Skeletal muscle satellite cell (primary cell): ENCODE data around the gene CACNB4.
"Not testable (repeated sequence)": the region's sequence is repeated elsewhere in the genome, so short reads cannot be mapped to it uniquely, and the experiment has no call there.

Experiments
- H3K27me3 ChIP-seq: 2 replicates; pipeline ENCODE4 v1.7.0; 2013; ENCODE audit warnings: low read length; ENCODE audit not compliant: control insufficient read depth, insufficient read depth
- H3K36me3 ChIP-seq: 2 replicates; pipeline ENCODE4 v1.7.0; 2013; ENCODE audit warnings: mild to moderate bottlenecking, control low read depth, low read length; ENCODE audit not compliant: insufficient read depth
- H3K4me1 ChIP-seq: 2 replicates; pipeline ENCODE4 v1.7.0; 2013; ENCODE audit warnings: low read length; ENCODE audit not compliant: control insufficient read depth, insufficient read depth
- H3K4me2 ChIP-seq: 2 replicates; pipeline ENCODE4 v1.7.0; 2013; ENCODE audit warnings: mild to moderate bottlenecking, low read length
- H3K4me3 ChIP-seq: 2 replicates; pipeline ENCODE4 v1.7.0; 2013; ENCODE audit warnings: low read length
- H3K9ac ChIP-seq: 2 replicates; pipeline ENCODE4 v1.7.0; 2013; ENCODE audit warnings: mild to moderate bottlenecking, low read depth, low read length, moderate library complexity
- H3K9me3 ChIP-seq: replicated peaks from 2 replicates; pipeline ENCODE4 v1.7.0; 2013; ENCODE audit warnings: mild to moderate bottlenecking, control low read depth, low read length

CACNB4 gene

DNA sequence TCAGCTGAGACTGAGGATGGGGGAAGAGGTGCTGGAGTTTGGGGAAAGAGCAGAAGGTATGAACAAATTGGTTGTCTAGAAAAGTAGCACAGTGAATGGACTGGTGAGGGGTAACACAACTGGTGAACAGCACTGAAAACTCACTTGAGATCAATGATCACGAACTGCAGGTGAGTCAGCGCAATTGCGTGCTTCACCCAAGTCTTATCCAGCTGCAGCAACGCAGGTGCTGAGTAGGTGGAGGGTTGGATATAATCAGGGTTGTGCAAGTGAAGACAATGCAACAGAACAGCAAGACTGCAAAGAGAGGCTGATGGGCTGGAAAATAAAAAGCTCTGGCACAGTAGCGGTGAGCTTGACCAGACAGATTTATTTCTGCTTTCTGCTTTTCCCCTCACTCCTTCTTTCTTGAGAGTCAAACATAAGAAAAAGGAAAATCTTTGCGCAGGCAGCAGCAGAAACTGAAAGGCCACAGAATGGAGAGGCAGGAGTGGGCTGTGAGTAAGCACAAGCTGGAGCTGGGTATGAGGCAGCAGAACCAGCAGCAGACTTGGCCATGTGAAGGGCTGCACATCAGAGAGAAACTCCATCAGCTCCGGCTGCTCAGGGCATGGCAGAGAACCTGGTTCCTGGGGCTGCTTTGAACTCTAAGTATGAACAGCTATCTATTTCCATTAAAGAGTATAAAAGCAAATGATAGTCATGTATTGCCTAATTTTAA is 171.2 kb downstream of the CACNB4 start:
- no peaks in the 10 kb centered on the region for H3K9me3 ChIP-seq
- H3K36me3 ChIP-seq: no peaks in the 10 kb centered on the region
- H3K4me3 ChIP-seq: no peak overlapping the region
- no peaks in the 10 kb centered on the region for H3K4me1 ChIP-seq
- H3K9ac ChIP-seq: no peak overlapping the region
- no peak overlapping the region for H3K4me2 ChIP-seq
- H3K27me3 ChIP-seq: peaks cover 14% of the 10 kb centered on the region

DNA sequence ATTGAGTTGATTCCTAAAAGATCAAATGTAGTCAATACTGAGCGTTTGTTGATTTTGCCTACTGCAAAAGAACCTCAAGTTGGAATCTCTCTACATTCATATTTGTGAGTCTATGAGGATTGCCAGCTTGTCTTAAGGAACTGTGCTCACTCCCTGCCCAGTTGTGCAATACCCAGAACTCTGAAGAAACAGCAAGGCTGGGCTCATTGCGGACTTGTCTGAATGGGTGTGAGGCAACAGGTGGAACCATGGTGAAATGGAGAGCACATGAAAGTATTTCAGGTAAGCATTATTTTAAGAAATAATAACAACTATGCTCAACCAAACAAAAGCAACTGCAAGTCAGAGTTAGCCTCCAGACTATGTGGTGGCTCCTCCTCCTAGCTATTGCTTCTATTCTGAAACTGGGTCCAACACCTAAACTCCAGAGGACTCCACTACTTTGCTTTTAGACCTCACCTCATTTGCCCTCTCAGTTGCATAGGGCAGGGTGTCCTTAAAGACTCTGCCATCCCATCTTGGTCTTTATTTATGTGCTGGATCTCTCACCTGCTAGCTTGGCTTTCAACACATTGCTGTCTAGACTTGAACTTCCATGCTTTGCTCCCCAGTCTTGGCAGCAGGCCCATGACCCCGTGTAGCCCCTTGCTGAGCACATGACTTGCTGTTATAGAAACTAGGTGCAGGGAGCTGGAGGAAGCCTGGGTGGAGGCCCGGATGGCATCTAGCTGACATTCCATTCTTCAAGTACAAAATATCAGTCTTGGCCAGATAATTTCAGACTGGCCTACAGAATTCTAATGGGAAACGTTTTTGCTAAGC is 175.8 kb downstream of the CACNB4 start:
- H3K4me1 ChIP-seq: no peaks in the 10 kb centered on the region
- H3K27me3 ChIP-seq: no peaks in the 10 kb centered on the region
- no peak overlapping the region for H3K9ac ChIP-seq
- no peaks in the 10 kb centered on the region for H3K9me3 ChIP-seq
- H3K36me3 ChIP-seq: no peaks in the 10 kb centered on the region
- H3K4me2 ChIP-seq: no peak overlapping the region
- H3K4me3 ChIP-seq: no peak overlapping the region

GRCh38 chr2:151919786-151920185 is 179.1 kb downstream of the CACNB4 start:
- H3K27me3 ChIP-seq: no peaks in the 10 kb centered on the region
- no peaks in the 10 kb centered on the region for H3K4me1 ChIP-seq
- no peaks in the 10 kb centered on the region for H3K36me3 ChIP-seq
- H3K9ac ChIP-seq: no peak overlapping the region
- no peak overlapping the region for H3K4me2 ChIP-seq
- no peaks in the 10 kb centered on the region for H3K9me3 ChIP-seq
- H3K4me3 ChIP-seq: no peak overlapping the region

- no peaks in the 10 kb centered on the region for H3K4me1 ChIP-seq
- no peak overlapping the region for H3K4me3 ChIP-seq
- H3K9ac ChIP-seq: no peak overlapping the region
- H3K36me3 ChIP-seq: no peaks in the 10 kb centered on the region
- no peaks in the 10 kb centered on the region for H3K27me3 ChIP-seq
- H3K4me2 ChIP-seq: no peak overlapping the region
- no peaks in the 10 kb centered on the region for H3K9me3 ChIP-seq
These were observed 180.5 kb downstream of the CACNB4 start for GRCh38 chr2:151918308-151918707.

- Histone ChIP-seq H3K9ac (no peak overlapping the region), H3K4me1 (no peaks in the 10 kb centered on the region)
These were observed 182.2 kb downstream of the CACNB4 start for GRCh38 chr2:151916632-151917031.

DNA sequence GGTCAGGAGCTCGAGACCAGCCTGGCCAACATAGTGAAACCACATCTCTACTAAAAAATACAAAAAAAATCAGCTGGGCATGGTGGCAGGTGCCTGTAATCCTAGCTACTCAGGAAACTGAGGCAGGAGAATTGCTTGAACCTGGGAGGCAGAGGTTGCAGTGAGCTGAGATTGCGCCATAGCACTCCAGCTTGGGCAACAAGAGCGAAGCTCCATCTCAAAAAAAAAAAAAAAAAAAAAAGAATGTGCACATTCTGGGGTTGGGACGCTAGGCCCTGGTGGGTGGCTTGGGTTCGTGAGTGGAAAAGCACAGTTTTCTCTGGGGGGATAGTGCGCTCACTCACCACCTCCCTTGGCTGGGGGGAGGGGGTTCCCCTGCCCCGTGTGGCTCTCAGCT is 183.2 kb downstream of the CACNB4 start:
- H3K9ac ChIP-seq, H3K9me3 ChIP-seq, H3K4me3 ChIP-seq, H3K4me1 ChIP-seq, H3K27me3 ChIP-seq, H3K36me3 ChIP-seq, H3K4me2 ChIP-seq: not testable (repeated sequence)

More at GRCh38 chr2:151916632-151917031, 182.2 kb downstream of the CACNB4 start:
- no peak overlapping the region for H3K4me3 ChIP-seq
- no peaks in the 10 kb centered on the region for H3K36me3 ChIP-seq
- H3K4me2 ChIP-seq: no peak overlapping the region
- H3K27me3 ChIP-seq: no peaks in the 10 kb centered on the region
- no peaks in the 10 kb centered on the region for H3K9me3 ChIP-seq

DNA sequence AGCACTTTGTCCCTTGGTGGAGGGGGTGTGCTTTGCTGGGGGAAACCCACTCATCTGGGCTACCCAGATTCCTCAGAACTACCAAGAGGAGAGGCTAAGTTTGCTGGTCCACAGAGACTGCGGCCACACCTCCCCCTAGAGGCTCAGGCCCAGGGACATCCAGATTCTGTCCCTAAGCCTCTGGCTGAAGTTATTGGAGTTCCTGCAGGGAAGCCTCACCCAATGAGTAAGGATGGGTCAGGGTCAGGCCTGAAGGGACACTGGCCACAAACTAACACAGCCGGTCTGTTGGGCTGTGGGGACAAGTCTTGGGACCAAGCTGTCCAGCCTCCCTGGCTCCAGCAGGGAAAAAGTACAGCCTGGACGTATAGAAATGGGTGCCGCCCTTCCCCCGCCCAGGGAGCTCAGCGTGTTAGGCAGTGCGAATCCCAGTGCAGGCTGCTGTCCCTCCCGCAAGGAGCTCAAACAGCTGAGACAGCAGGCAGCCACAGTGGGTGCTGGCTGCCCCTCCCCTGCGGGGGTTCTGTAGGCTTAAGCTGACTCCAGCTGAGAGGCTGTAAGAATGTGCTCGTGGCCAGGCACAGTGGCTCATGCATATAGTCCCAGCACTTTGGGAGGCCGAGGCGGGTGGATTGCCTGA is 183.7 kb downstream of the CACNB4 start:
- Histone ChIP-seq H3K9me3 (no peaks in the 10 kb centered on the region), H3K27me3 (no peaks in the 10 kb centered on the region), H3K4me1 (no peaks in the 10 kb centered on the region), H3K9ac (no peak overlapping the region), H3K36me3 (no peaks in the 10 kb centered on the region), H3K4me2 (no peak overlapping the region), H3K4me3 (no peak overlapping the region)

DNA sequence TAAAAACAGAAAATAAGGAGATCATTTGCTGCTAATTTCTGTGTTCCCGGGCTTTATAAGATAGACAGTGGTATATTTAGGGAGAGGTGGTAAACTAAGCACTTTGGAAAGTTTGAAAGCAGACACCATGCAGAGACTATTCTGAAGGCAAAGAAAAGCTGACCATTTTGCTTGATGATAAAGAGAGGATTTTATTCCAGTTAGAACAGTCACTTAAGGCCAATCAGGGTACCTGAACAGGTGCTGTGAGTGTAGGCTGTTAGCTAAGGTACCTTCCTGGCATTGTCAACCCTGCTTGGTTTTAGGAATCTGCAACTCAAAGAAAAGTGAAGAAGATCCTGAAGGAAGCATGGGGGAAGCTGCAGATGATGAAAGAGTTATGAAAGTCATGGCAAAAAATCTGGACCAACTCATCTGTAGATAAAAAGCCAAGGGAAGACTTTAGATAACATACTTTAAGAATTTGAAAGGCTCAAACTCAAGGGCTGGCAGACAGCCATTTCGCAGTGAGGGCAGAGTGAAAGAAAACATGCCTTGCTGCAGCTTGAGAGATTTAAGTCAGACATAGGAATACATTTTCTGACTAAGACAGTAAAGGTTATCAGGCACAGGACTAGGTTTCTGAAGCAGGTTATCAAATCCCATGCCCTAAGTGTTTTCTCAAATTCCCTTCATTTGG is 190.5 kb downstream of the CACNB4 start:
- Histone ChIP-seq H3K9ac (no peak overlapping the region), H3K9me3 (no peaks in the 10 kb centered on the region), H3K4me2 (no peak overlapping the region), H3K36me3 (no peaks in the 10 kb centered on the region), H3K4me3 (no peak overlapping the region), H3K4me1 (no peaks in the 10 kb centered on the region), H3K27me3 (no peaks in the 10 kb centered on the region)

DNA sequence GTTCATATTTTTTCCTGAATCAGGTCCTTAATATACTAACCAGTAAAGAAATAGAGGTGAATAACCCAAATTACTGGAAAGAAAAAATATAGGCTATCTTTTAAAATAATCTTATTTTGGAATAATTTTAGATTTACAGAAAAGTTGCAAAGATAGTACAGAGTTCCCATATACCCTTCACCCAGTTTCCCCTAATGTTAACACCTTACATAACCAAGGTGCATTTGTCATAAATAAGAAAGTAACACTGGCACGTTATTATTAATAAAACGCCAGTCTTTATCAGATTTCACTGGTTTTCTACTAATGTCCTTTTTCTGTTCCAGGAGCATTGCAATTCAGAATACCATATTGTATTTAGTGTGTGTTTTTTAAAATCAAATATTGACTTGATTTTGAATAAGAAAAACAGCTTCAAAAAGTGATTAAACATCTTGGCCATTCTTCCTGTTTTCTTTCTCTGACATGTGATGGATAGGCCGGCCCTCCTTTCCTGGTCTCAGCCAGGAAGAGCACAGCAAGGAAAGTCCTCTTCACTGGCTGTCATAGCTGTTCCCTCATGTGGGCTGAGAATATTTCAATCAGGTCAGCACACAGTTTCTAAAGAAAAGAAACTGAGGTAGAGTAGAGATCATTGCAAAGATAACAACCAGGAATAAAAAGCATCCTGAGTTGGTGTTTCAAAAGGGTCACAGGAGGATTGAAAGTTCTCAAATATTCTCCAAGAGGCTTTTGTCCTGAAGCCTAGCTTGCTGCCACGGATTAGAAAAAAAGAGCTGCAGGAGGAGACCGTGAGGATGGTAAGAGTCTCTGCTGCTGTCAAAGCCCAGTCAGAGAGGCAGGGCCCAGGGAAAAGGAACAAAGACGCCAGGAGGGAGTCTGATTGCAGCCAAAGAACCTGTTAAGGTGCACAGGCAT is 191.3 kb downstream of the CACNB4 start:
- Histone ChIP-seq H3K9me3 (no peaks in the 10 kb centered on the region), H3K4me2 (no peak overlapping the region), H3K4me1 (no peaks in the 10 kb centered on the region), H3K9ac (no peak overlapping the region), H3K36me3 (no peaks in the 10 kb centered on the region), H3K4me3 (no peak overlapping the region), H3K27me3 (no peaks in the 10 kb centered on the region)

- Histone ChIP-seq H3K36me3 (no peaks in the 10 kb centered on the region), H3K27me3 (no peaks in the 10 kb centered on the region), H3K9me3 (no peaks in the 10 kb centered on the region), H3K4me3 (no peak overlapping the region), H3K4me2 (no peak overlapping the region), H3K9ac (no peak overlapping the region), H3K4me1 (no peaks in the 10 kb centered on the region)
These were observed 192.2 kb downstream of the CACNB4 start for GRCh38 chr2:151906633-151906998.
